Measurements from ENCODE around the gene BOC. TPM values are rescaled to one million over a fixed set of nuclear protein-coding genes. Genes with fewer than 3 reads are reported as not detected.
A peak's percentile ranks its signal among the peaks of the same experiment; 100 is the strongest.

The BOC gene
- total and polyA plus RNA-seq, 9 donors: 28.6 to 98.5 (median 58.0) TPM

GRCh38 chr3:113251817-113252216 is 40.5 kb downstream of the BOC start:
- 92 to 96% (median 95%) methylated on average over 4 of the region's 4 CpGs for WGBS, 3 donors
- DNase-seq: peak in 1 of 5 donors; percentile 11
- no peak for TF ChIP-seq POLR2A (IDR thresholded peaks at IDR 0.05)
- TF ChIP-seq, protein P1, sequence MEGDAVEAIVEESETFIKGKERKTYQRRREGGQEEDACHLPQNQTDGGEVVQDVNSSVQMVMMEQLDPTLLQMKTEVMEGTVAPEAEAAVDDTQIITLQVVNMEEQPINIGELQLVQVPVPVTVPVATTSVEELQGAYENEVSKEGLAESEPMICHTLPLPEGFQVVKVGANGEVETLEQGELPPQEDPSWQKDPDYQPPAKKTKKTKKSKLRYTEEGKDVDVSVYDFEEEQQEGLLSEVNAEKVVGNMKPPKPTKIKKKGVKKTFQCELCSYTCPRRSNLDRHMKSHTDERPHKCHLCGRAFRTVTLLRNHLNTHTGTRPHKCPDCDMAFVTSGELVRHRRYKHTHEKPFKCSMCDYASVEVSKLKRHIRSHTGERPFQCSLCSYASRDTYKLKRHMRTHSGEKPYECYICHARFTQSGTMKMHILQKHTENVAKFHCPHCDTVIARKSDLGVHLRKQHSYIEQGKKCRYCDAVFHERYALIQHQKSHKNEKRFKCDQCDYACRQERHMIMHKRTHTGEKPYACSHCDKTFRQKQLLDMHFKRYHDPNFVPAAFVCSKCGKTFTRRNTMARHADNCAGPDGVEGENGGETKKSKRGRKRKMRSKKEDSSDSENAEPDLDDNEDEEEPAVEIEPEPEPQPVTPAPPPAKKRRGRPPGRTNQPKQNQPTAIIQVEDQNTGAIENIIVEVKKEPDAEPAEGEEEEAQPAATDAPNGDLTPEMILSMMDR (IDR thresholded peaks at IDR 0.05): no peak
- TF ChIP-seq EP300 (IDR thresholded peaks at IDR 0.05): no peak
- H3K27ac ChIP-seq: no peak overlapping the region
- no peaks in the 10 kb centered on the region for H3K9me3 ChIP-seq
- intact Hi-C loops (cut with DNase I): no loop called here
- H3K4me3 ChIP-seq: no peak overlapping the region
- peaks cover 19% of the 10 kb centered on the region for H3K4me1 ChIP-seq (ENCODE audit: insufficient read depth)
- no peaks in the 10 kb centered on the region for H3K36me3 ChIP-seq
- H3K27me3 ChIP-seq: no peaks in the 10 kb centered on the region

- Histone ChIP-seq H3K27me3 (no peaks in the 10 kb centered on the region), H3K4me3 (no peak overlapping the region), H3K27ac (peak overlapping the region in 1 of 2 donors; percentile 6), H3K36me3 (no peaks in the 10 kb centered on the region), H3K4me1 (ENCODE audit: insufficient read depth) (peaks cover 16% of the 10 kb centered on the region), H3K9me3 (no peaks in the 10 kb centered on the region)
- WGBS, 3 donors: 77 to 87% (median 81%) methylated on average over 4 of the region's 4 CpGs
- TF ChIP-seq EP300 (IDR thresholded peaks at IDR 0.05) (no peak), POLR2A (IDR thresholded peaks at IDR 0.05) (no peak)
- TF ChIP-seq, protein P1 (IDR thresholded peaks at IDR 0.05): no peak
- DNase-seq: peak in 1 of 5 donors; percentile 11
- intact Hi-C loops (cut with DNase I): no loop called here
Measured at GRCh38 chr3:113252553-113252952, 41.2 kb downstream of the BOC start.

GRCh38 chr3:113253702-113254101 is 42.3 kb downstream of the BOC start:
- intact Hi-C loops (cut with DNase I): no loop called here
- Histone ChIP-seq H3K36me3 (no peaks in the 10 kb centered on the region), H3K9me3 (no peaks in the 10 kb centered on the region), H3K27ac (peak overlapping the region in 1 of 2 donors; percentile 65), H3K4me3 (no peak overlapping the region), H3K27me3 (no peaks in the 10 kb centered on the region), H3K4me1 (ENCODE audit: insufficient read depth) (peaks cover 15% of the 10 kb centered on the region)
- 65 to 90% (median 89%) methylated on average over 3 of the region's 3 CpGs for WGBS, 3 donors
- no peak for DNase-seq
- no peak for TF ChIP-seq POLR2A (IDR thresholded peaks at IDR 0.05)
- no peak for TF ChIP-seq EP300 (IDR thresholded peaks at IDR 0.05)
- TF ChIP-seq, protein P1 (IDR thresholded peaks at IDR 0.05): no peak

- peaks cover 13% of the 10 kb centered on the region for H3K4me1 ChIP-seq (ENCODE audit: insufficient read depth)
- no peaks in the 10 kb centered on the region for H3K9me3 ChIP-seq
- intact Hi-C loops (cut with DNase I): no loop called here
- H3K27me3 ChIP-seq: no peaks in the 10 kb centered on the region
- H3K36me3 ChIP-seq: no peaks in the 10 kb centered on the region
- no peak overlapping the region for H3K4me3 ChIP-seq
- no peak for TF ChIP-seq EP300 (IDR thresholded peaks at IDR 0.05)
- TF ChIP-seq POLR2A (IDR thresholded peaks at IDR 0.05): no peak
- TF ChIP-seq, protein P1 (IDR thresholded peaks at IDR 0.05): no peak
- WGBS, 3 donors: 19 to 32% (median 27%) methylated on average over 14 of the region's 14 CpGs
- H3K27ac ChIP-seq: peak overlapping the region in 1 of 2 donors; percentile 65
- DNase-seq: peak in 3 of 5 donors; percentile 42 to 64 (median 48)
Measured at GRCh38 chr3:113254171-113254947, 43.0 kb downstream of the BOC start.
